HG02884 (cell line): ENCODE data around the gene CTCF.

ENCODE experiments used
- ATAC-seq: cut with Tn5 transposase; IDR thresholded peaks from one replicate; pipeline ENCODE4 v1.9.1; 2021; ENCODE audit warnings: mild to moderate bottlenecking, moderate library complexity; ENCODE audit not compliant: unreplicated experiment

Gene CTCF

GRCh38 chr16:67594256-67594915 is 32.1 kb downstream of the CTCF start:
- no peak for ATAC-seq

GRCh38 chr16:67594956-67595355 is 32.6 kb downstream of the CTCF start:
- no peak for ATAC-seq

GRCh38 chr16:67598527-67598926 is 36.2 kb downstream of the CTCF start:
- ATAC-seq, result no peak

- ATAC-seq, result no peak
Measured at GRCh38 chr16:67605641-67606040, 43.3 kb downstream of the CTCF start.

- no peak for ATAC-seq
Measured at GRCh38 chr16:67606632-67607031, 44.3 kb downstream of the CTCF start.

GRCh38 chr16:67608364-67608763 is 46.0 kb downstream of the CTCF start:
- no peak for ATAC-seq

GRCh38 chr16:67613808-67614207 is 51.5 kb downstream of the CTCF start:
- no peak for ATAC-seq

GRCh38 chr16:67628216-67628615 is 65.9 kb downstream of the CTCF start:
- no peak for ATAC-seq

GRCh38 chr16:67632415-67633172 is 70.3 kb downstream of the CTCF start:
- ATAC-seq, result no peak

- no peak for ATAC-seq
Measured at GRCh38 chr16:67636713-67637112, 74.4 kb downstream of the CTCF start.

- no peak for ATAC-seq
Measured at GRCh38 chr16:67637625-67638024, 75.3 kb downstream of the CTCF start.

GRCh38 chr16:67641779-67642708 is 79.7 kb downstream of the CTCF start:
- no peak for ATAC-seq

GRCh38 chr16:67644038-67644437 is 81.7 kb downstream of the CTCF start:
- ATAC-seq, result no peak

GRCh38 chr16:67645397-67646121 is 83.2 kb downstream of the CTCF start:
- no peak for ATAC-seq

- ATAC-seq, result no peak
Measured at GRCh38 chr16:67647111-67647651, 84.9 kb downstream of the CTCF start.

- no peak for ATAC-seq
Measured at GRCh38 chr16:67647681-67648080, 85.4 kb downstream of the CTCF start.

GRCh38 chr16:67648088-67648763 is 85.9 kb downstream of the CTCF start:
- ATAC-seq, result no peak

- no peak for ATAC-seq
Measured at GRCh38 chr16:67648764-67649407, 86.6 kb downstream of the CTCF start.

- ATAC-seq, result no peak
Measured at GRCh38 chr16:67649494-67649931, 87.2 kb downstream of the CTCF start.
